ENCODE data around the gene EFCC1. TPM values are rescaled to one million over a fixed set of nuclear protein-coding genes. Genes with fewer than 3 reads are reported as not detected.
"Not testable (repeated sequence)": the region's sequence is repeated elsewhere in the genome, so short reads cannot be mapped to it uniquely, and the experiment has no call there.

EFCC1 gene
- polyA plus RNA-seq, 1 donor: 1.6 TPM

DNA sequence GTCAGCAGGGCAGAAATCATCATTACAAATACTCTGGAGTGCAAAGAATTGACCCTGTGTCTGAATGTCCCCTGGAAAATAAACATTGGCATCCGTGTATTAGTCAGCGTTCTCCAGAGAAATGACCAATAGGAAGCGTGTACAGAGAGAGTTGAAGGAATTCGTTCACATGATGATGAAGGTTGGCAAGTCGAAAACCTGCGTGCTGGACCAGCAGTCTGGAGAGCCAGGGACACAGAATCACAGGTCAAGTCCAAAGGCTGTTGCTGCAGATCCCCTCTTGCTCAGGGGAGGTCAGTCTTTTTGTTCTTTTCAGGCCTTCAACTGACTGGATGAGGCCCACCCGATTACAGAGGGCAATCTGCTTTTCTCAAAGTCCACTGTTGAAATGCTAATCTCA lies 76.1 kb downstream of the EFCC1 start:
- no peak for DNase-seq (ENCODE audit: low read depth)

GRCh38 chr3:129078510-129078909 lies 77.4 kb downstream of the EFCC1 start:
- DNase-seq (ENCODE audit: low read depth): no peak

- DNase-seq (ENCODE audit: low read depth): no peak
Measured at GRCh38 chr3:129081503-129081902, 80.4 kb downstream of the EFCC1 start.

DNA sequence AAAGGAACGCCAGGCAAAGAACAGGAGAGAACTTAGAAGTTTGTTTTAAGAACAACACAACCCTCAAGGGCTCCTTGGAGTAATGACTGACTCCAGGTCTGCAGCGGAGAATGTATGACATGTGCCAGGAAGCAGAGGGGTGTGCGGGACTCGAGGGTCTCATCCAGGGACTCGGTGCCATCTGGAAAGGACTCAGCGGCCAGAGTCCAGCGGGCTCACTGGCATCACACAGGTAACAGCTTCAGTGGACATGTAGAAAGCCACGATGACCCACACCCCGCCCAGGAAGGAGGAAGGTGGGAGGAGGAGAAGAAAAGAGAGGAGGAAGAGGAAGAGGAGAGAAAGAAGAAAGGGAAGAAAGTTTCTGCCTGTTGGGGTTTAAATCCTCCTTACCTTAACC lies 80.9 kb downstream of the EFCC1 start:
- DNase-seq (ENCODE audit: low read depth): no peak

DNA sequence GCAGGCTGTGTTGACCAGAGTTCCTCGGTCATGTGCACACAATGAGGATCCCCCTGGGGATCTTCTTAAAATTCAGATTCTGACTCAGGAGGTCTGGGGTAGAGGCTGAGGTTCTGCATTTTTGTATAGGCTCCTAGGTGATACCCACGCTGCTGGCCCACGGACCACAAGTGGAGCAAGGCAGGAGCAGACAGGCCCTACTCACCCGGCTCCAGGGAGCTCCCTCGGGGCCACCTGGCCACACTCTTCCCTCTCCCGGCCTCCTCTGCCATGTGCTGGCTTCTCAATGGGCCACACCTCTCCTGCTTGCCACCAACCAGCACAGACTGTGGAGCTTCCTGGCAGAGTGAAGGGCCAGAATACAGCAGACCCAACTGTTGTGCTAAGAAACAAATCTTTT lies 83.4 kb downstream of the EFCC1 start:
- DNase-seq (ENCODE audit: low read depth): no peak

DNA sequence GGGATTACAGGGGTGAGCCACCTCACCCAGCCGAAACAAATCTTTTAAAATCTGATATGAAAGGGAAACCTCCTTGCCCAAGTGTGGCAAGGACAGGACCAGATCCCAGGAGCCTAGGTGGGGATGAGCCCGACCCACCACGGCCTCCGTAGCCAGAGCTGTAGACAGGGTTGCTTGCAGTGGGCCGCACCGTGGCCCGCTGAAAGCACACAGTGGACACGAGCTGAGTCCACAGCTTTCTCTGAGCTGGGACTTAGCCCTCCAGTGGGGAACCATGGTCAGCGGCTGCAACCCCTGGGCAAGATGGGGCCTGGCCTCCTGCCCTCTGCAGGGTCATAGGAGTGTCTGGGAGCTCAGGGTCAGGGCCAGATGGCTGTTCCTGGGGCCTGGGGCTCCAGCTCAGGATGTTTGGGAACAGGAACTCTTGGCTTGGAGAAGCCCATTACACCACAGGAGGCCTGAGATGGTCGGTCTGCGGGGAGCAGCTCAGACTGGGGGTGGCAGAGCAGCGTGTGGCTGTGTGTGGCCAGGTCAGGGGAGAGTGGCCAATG lies 84.1 kb downstream of the EFCC1 start:
- DNase-seq (ENCODE audit: low read depth): no peak

DNA sequence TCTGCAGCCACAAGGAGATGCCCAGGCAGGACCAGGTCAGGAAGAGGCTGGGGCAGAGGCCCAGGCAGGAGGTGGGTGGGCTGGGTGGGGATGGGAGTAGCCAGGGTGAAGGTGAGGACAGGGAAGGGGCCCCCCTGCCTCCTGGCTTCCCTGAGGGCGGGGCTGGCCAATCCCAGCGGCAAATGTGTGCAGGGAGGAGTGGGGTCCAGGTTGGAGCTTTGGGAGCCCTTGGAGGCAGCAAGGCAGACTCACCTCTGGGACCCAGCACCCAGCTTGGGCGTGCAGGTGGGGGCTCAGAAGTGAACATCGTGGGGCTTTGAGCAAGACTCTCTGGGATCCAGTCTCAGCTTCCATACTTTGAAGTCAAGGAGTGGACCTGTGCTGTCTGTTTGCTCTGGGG lies 84.7 kb downstream of the EFCC1 start:
- DNase-seq (ENCODE audit: low read depth): no peak

- DNase-seq (ENCODE audit: low read depth): peak; percentile 31
Measured at GRCh38 chr3:129087138-129087702, 86.1 kb downstream of the EFCC1 start.

DNA sequence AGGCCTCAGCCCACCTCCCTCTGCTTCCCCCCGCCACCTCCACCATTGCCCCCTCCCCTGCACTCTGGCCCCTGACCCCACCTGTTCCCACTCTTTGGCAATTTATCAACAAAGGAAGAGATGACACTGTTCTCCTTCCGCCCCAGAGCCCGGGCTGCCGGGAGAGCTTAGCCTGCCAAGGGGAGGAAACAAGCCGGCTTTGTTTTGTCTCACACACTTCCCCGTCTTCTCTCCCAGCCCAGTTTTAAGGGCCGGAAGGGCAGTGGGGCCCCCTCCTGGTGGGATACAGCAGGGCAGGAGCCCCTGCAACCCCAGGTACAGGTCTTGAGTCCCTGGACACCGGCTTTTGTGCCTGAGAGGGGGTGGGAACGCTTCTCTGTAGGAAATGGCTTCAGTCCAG lies 86.8 kb downstream of the EFCC1 start:
- DNase-seq (ENCODE audit: low read depth): peak; percentile 22

DNA sequence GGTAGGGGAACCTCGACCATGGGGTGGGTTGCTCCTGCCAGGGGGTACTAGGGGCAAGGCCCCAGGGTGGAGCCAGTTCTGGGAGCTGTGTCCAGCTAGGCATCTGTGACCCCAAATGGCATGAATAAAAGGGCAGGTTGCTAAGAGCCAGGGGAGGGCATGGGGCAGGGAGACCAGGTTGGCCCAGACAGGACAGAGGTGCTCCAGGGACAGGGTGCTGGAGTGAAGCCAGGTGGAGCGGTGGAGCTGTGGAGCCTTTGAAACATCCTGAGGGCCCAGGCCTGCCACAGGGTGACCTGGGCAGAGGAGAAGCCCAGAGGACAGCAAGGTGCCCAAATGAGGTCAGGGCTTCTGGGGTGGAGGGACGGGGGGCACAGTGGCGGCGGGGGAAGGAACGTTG lies 87.2 kb downstream of the EFCC1 start:
- DNase-seq (ENCODE audit: low read depth): not testable (repeated sequence)

Other genes starting within 250 kb of the EFCC1 start
- gene ACAD9, start 121.7 kb upstream of the EFCC1 start, polyA plus RNA-seq (ENCODE audit: insufficient read length): 22.7 TPM
- 1.1 TPM for gene CFAP92, start 7.2 kb upstream of the EFCC1 start, polyA plus RNA-seq (ENCODE audit: insufficient read length)
- gene GP9, start 59.5 kb downstream of the EFCC1 start, polyA plus RNA-seq (ENCODE audit: insufficient read length): 0.42 TPM
- 2.7 TPM for gene RAB43, start 120.5 kb downstream of the EFCC1 start, polyA plus RNA-seq (ENCODE audit: insufficient read length)
- 34.5 TPM for gene ISY1, start 159.8 kb downstream of the EFCC1 start, polyA plus RNA-seq (ENCODE audit: insufficient read length)
- 311 TPM for gene CNBP, start 182.6 kb downstream of the EFCC1 start, polyA plus RNA-seq (ENCODE audit: insufficient read length)
- 106 TPM for gene COPG1, start 248.3 kb downstream of the EFCC1 start, polyA plus RNA-seq (ENCODE audit: insufficient read length)

All from forelimb muscle (tissue), 1 donor.